ENCODE measurements around the gene UBR3.
"Not testable (repeated sequence)": the region's sequence is repeated elsewhere in the genome, so short reads cannot be mapped to it uniquely, and the experiment has no call there.

The UBR3 gene

DNA sequence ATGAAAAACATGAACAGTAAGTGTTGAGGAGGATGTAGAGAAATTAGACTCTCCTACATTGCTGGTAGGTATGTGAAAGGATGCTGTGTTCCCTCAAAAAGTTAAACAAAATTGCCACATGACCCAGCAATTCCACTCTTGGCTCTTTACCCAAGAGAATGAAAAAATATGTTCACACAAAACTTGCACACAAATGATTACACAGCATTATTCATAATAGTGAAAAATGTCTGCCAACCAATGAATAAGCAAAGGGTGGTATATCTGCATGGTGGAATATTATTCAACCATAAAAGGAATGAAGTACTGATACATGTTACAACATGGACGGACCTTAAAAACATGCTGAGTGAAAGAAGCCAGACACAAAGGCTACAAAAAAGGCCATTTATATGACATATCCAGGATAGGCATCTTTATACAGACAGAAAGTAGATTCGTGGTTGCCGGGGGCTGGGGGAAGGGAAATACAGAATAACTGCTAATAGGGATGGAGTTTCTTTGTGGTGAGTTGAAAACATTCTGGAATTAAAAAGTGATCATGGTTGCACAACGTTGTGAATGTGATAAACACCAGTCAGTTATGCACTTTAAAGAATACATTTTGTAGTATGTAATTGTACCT is 265.3 kb downstream of the UBR3 start:
- in situ Hi-C loops (cut with MboI; ENCODE audit: low sequenced_read_pairs), result no loop called here

DNA sequence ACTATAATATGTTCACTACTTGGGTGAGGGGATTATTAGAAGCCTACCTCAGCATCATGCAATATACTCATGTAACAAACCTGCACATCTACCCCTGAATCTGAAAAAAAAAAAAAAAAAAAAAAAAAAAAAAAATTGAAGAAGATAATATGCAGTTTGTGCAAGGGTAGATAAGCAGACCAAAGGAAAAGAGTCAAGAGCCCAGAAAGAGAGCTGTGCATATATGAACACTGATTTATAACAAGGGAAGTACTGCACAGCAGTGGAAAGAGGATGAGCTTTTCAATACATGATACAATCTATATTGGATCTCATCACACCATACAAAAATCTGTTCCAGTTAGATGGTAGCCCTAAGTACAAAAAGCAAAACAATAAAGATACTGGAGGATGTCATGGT is 268.1 kb downstream of the UBR3 start:
- in situ Hi-C loops (cut with MboI; ENCODE audit: low sequenced_read_pairs), result no loop called here

DNA sequence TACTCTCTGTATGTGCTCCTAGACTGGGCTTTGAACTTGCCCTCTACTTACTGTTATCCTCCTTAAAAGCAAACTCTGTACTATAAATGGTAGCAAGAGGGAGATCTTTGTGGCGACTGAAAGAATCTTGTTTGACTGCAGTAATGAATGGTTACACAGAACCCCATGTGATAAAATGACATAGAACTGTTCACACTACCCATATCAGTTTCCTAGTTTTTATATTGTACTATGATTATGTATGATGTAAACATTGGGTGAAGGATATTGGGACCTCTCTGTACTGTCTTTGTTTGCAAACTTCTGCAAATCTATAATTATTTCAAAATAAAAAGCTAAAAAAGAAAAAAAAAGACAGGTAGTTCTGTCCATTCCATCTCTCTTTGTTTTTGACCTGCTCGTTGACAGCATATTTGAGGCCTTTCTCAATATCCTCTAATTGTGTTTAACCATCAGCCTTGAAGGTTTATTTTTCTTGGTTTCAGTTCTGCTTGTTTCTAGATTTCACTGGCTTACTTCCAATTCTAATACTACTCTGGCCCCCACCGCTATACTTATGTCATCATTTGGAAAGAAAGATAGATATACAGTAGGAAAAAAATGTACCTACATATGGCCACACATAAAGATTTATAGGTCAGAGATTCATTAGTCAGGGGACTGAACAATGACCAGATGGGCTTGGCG is 271.5 kb downstream of the UBR3 start:
- in situ Hi-C loops (cut with MboI; ENCODE audit: low sequenced_read_pairs), result no loop called here

DNA sequence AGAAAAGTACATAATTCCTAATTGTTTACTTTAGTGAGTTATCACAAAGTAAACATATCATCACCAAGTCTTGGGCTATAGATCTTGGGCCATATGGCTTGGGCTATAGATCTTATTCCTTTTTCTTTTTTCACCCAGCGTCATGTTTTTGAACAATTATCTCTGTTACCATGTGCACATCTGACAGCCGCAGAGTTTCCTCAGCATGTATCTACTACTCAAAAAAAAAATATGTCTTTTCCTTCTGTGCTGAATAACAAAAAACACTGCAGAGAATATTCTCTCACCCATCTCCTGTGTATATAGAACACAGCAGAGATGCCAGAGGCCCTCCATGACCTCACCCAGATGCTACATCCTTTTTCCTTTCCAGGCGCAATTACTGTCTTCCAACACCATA is 274.5 kb downstream of the UBR3 start:
- in situ Hi-C loops (cut with MboI; ENCODE audit: low sequenced_read_pairs), result no loop called here

DNA sequence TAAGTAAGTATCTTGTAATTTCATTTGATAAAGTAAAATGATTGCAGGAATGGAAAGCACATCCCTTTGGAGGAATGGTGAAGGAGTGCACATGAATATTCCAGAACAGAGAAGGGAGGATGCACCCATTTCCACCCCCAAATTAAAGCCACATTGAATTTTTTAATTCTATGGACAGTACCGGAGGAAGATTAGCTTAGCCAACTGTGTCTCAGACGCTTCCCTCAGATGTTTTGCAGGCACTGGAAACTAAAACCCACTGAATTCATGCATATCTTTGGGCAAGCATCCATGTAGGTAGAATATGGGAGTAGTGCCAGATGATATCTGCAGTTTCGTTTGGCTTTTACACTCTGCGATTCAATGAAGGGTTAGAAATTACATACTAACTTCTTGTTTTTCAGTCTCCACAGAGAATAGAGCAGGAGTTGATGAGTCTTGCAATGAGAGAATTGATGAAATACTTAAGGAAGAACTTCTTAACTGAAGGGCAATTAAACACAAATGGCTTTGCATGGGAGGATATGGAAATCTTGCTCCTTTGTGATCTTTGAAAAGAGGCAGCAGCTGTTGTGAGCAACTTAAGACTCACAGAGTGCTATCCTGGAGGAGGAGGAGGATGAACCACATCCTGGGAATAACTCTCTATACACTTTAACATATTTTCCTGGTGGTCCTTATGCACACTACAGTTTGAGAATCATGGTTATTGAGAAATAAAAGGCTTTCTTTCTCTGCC is 279.0 kb downstream of the UBR3 start:
- in situ Hi-C loops (cut with MboI; ENCODE audit: low sequenced_read_pairs), result no loop called here

DNA sequence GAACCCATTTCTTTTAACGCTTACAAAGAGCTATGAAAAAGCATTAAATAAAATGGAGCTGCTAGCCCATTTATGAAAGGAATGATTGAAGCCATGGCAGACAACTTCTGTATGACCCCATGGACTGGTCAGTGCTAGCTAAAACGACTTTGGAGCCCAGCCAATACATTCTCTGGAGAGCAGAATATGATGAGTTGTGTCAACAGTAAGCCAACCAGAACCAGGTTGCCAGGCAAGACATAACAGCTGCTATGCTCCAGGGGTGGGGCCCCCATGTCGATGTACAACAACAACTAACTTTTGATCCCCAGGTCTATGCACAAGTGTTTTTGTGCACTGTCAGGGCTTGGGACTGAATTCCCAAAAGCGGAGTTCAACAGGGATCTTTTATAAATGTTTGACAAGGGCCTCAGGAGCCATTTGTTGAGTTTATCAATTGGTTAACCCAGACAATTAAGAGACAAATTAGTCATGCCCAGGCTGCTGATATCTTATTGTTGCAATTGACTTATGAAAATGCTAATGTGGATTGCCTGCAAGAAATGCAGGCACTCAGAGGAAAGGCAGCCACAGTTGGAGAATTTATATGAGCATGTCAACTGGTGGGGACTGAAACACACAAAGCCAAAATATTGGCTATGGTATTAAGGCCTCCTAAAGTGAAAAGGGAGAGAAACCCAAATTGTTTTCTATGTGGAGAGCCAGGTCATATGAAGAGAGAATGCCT is 286.1 kb downstream of the UBR3 start:
- in situ Hi-C loops (cut with MboI; ENCODE audit: low sequenced_read_pairs), result no loop called here

DNA sequence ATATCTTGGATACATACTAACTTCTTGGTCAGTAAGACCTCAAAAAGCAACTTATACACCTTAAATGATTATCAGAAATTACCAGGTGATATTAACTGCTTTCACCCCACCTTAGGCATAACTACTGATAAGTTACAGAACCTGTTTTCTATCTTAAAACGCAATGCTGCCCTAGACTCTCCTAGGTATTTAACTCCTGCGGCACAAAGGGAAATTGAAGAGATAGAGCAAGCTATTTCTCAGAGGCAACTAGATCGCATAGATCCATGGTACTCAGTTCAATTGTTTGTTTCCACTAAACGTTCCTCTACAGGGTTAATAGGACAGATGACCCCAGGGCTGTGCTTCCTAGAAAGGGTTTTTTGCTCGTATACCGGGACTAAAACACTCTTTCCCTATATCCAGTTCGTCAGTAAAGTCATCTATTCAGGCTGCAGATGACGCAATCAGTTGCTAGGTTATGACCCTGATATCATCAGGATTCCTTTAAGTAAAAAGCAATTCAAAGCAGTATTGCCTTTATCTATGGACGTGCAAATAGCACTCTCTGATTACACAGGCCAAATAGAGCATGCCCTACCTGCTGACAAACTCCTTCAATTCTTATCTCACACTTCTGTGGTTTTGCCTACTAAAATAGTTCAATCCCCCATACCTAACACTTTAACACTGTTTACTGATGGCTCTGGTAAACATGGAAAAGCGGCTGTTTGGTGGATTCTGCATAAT is 288.4 kb downstream of the UBR3 start:
- in situ Hi-C loops (cut with MboI; ENCODE audit: low sequenced_read_pairs), result no loop called here

DNA sequence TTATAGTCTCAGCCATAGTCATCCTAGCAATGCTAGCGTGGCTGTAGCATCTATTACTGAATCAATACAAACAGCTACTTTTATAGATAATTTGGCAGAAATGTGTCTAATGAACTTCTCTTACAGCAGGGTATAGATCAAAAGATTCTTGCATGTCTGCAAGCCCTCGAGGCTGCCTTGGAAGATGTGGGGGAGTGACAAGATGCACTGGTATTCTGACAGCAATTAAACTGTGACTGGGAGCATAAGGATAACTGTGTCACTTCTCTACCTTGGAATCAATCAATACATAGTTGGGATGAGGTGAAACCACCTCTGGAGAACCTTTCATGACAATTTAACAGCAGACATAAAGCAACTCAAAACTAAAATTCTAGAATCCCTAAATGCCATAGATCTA is 291.4 kb downstream of the UBR3 start:
- in situ Hi-C loops (cut with MboI; ENCODE audit: low sequenced_read_pairs), result no loop called here

DNA sequence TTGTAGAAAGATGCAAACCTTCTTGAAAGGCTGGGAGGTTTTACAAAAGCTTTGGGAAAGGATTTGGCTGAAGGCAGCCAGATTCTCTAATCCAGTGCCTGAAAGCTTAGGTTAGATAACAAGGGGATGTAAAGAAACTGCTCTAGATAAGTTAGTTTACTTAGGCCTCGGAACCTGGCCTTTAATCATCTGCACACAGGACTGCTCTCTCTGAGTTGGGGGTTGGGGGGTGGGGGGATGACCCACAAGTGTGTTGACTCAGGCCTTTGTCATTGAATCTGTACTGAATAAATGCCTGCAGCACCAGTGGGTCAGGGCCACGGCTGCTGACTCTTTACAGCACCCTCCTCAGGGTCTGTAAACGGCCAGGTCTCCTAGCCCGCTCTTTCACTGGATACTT is 292.1 kb downstream of the UBR3 start:
- in situ Hi-C loops (cut with MboI; ENCODE audit: low sequenced_read_pairs), result not testable (repeated sequence)

DNA sequence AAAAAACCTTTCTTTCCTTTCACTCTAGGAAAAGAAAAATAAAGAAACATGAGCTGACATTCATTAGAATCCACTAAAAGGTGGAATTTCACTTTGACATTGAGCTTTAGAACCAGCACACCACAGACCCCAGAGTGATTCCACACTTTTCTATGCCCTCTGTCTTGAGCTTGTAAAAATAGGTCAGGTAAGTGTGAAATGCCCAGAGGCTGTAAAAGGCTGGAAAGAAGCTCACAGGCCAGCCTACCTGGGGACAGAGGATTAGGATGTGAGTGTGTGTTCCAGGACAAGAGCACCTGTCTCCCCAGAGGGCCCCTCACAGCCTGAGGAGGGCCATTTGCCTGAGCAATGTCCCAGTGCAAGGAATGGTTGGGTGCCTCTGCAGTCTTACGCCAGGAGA is 294.4 kb downstream of the UBR3 start:
- in situ Hi-C loops (cut with MboI; ENCODE audit: low sequenced_read_pairs), result no loop called here

DNA sequence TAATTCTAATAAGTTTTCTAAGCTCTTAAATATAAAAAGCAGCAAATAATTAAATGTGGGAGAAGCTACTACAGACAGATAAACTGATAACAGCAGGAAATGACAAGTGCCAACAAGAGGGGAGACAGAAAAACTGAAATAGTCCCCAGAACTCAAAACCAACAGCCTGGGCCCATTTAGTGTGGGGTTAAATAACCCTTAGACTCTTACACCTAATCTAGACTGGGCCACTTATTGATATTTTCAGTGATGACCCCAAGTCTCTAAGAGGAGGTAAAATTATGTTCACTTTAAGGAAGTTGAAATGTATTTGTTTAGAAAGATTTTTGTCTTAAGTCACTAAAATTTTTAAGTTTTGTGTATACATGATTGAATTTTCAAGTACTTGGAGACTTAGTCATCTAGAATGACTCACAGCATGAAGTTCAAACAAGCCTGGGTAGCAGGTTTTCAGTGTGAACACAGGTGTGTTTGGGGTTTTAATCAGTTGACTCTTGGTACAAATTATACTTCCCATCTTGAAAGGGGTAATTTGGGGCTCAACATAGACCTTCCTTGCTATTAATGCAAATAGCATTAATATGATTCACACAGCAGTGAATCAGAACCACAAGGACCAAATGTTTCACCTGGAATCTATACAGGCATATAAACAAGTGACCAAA is 295.8 kb downstream of the UBR3 start:
- in situ Hi-C loops (cut with MboI; ENCODE audit: low sequenced_read_pairs), result no loop called here

DNA sequence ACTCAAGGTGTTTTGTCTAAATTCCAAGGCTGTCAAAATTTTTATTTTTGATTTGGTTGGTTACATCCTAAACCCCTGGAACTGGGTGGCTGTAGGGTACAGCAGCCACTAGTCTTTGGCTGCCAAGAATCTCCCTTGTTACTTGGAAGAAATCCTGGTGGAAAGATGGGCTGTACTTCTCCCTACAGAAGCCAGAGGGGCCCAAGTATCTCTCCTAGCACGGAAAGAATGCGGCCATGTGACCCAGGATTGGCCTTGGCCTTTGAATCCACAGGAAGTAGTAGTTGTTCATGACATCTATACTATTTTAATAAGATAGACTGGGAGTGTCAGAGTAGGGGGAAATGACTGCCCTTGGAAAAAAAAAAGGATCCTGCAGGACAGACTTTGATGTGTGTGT is 296.3 kb downstream of the UBR3 start:
- in situ Hi-C loops (cut with MboI; ENCODE audit: low sequenced_read_pairs), result no loop called here

DNA sequence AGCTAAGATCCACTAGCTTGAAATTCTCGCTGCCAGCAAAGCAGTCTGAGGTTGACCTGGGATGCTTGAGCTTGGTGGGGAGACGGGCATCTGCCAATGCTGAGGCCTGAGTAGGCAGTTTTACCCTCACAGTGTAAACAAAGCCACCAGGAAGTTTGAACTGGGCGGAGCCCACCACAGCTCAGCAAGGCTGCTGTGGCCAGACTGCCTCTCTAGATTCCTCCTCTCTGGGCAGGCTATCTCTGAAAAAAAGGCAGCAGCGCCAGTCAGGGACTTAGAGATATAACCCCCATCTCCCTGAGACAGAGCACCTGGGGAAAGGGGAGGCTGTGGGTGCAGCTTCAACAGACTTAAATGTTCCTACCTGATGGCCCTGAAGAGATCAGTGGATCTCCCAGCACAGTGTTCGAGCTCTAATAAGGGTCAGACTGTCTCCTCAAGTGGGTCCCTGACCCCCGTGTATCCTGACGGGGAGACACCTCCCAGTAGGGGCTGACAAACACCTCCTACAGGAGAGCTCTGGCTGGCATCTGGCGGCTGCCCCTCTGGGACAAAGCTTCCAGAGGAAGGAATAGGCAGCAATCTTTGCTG is 299.0 kb downstream of the UBR3 start:
- in situ Hi-C loops (cut with MboI; ENCODE audit: low sequenced_read_pairs), result not testable (repeated sequence)

Measured in HL-60/S4 (cell line).